ENCODE measurements around the gene IGFBP7.
A peak's percentile ranks its signal among the peaks of the same experiment; 100 is the strongest.

Gene IGFBP7

GRCh38 chr4:57129477-57129876 is 19.3 kb upstream of the IGFBP7 start:
- DNase-seq (ENCODE audit: low read depth): no peak

- no peak for DNase-seq (ENCODE audit: low read depth)
Measured at GRCh38 chr4:57127361-57127760, 17.2 kb upstream of the IGFBP7 start.

- DNase-seq (ENCODE audit: low read depth): no peak
Measured at GRCh38 chr4:57125996-57126395, 15.8 kb upstream of the IGFBP7 start.

GRCh38 chr4:57124145-57124544 is 14.0 kb upstream of the IGFBP7 start:
- no peak for DNase-seq (ENCODE audit: low read depth)

GRCh38 chr4:57122959-57123358 is 12.8 kb upstream of the IGFBP7 start:
- DNase-seq (ENCODE audit: low read depth): no peak

- no peak for DNase-seq (ENCODE audit: low read depth)
Measured at GRCh38 chr4:57119054-57119651, 9.0 kb upstream of the IGFBP7 start.

GRCh38 chr4:57117491-57117890 is 7.3 kb upstream of the IGFBP7 start:
- DNase-seq (ENCODE audit: low read depth): no peak

- DNase-seq (ENCODE audit: low read depth): no peak
Measured at GRCh38 chr4:57116245-57116644, 6.1 kb upstream of the IGFBP7 start.

GRCh38 chr4:57114973-57115372 is 4.8 kb upstream of the IGFBP7 start:
- no peak for DNase-seq (ENCODE audit: low read depth)

GRCh38 chr4:57113870-57114269 is 3.7 kb upstream of the IGFBP7 start:
- DNase-seq (ENCODE audit: low read depth): no peak

GRCh38 chr4:57110640-57111511 is 691 bp upstream of the IGFBP7 start:
- DNase-seq (ENCODE audit: low read depth): peak; percentile 88

GRCh38 chr4:57109411-57109846 is 756 bp downstream of the IGFBP7 start:
- DNase-seq (ENCODE audit: low read depth): no peak

- no peak for DNase-seq (ENCODE audit: low read depth)
Measured at GRCh38 chr4:57106181-57106580, 4.0 kb downstream of the IGFBP7 start.

GRCh38 chr4:57104706-57105560 is 5.3 kb downstream of the IGFBP7 start:
- no peak for DNase-seq (ENCODE audit: low read depth)

- no peak for DNase-seq (ENCODE audit: low read depth)
Measured at GRCh38 chr4:57103051-57103450, 7.1 kb downstream of the IGFBP7 start.

GRCh38 chr4:57102050-57102624 is 8.0 kb downstream of the IGFBP7 start:
- no peak for DNase-seq (ENCODE audit: low read depth)

- DNase-seq (ENCODE audit: low read depth): no peak
Measured at GRCh38 chr4:57100979-57101651, 9.1 kb downstream of the IGFBP7 start.

- no peak for DNase-seq (ENCODE audit: low read depth)
Measured at GRCh38 chr4:57099363-57099762, 10.8 kb downstream of the IGFBP7 start.

GRCh38 chr4:57098941-57099340 is 11.2 kb downstream of the IGFBP7 start:
- no peak for DNase-seq (ENCODE audit: low read depth)

GRCh38 chr4:57098415-57098814 is 11.8 kb downstream of the IGFBP7 start:
- no peak for DNase-seq (ENCODE audit: low read depth)

- no peak for DNase-seq (ENCODE audit: low read depth)
Measured at GRCh38 chr4:57097711-57098110, 12.5 kb downstream of the IGFBP7 start.

- DNase-seq (ENCODE audit: low read depth): no peak
Measured at GRCh38 chr4:57095956-57096355, 14.2 kb downstream of the IGFBP7 start.

All from CMK (cell line).